GM23338 (cell line): Measurements from ENCODE around the gene CTXND2. TPM values are rescaled to one million over a fixed set of nuclear protein-coding genes. Genes with fewer than 3 reads are reported as not detected.

Experiments
- ATAC-seq: fragments of 200-7000 bp; cut with Tn5 transposase; 3 replicates; pipeline ENCODE4 v1.9.1; 2020
- DNase-seq: peaks from one replicate; pipeline ENCODE4 v3.0.0-alpha.2; 2015; ENCODE audit warnings: low spot score
- H2AFZ ChIP-seq: fragments of 200-600 bp; sonication (generic); 2 replicates; pipeline ENCODE4 v1.8.0; 2016; ENCODE audit warnings: antibody characterized with exemption, mild to moderate bottlenecking, moderate library complexity
- H3F3A ChIP-seq: fragments of 200-600 bp; sonication (generic); replicated peaks from 2 replicates; pipeline ENCODE4 v1.8.0; 2017; ENCODE audit warnings: antibody characterized with exemption, mixed run types, low read depth
- H3K27ac ChIP-seq: fragments of 200-600 bp; sonication (generic); 2 replicates; pipeline ENCODE4 v1.6.1; 2016; ENCODE audit warnings: low read depth
- H3K27me3 ChIP-seq: fragments of 200-600 bp; sonication (generic); 2 replicates; pipeline ENCODE4 v1.8.0; 2016; ENCODE audit warnings: mild to moderate bottlenecking, mixed run types, moderate library complexity; ENCODE audit not compliant: insufficient read depth
- H3K36me3 ChIP-seq: fragments of 200-600 bp; sonication (generic); 2 replicates; pipeline ENCODE4 v1.8.0; 2016; ENCODE audit warnings: mild to moderate bottlenecking; ENCODE audit not compliant: insufficient read depth
- H3K4me1 ChIP-seq: fragments of 200-600 bp; sonication (generic); 2 replicates; pipeline ENCODE4 v1.8.0; 2016; ENCODE audit warnings: mild to moderate bottlenecking, moderate library complexity; ENCODE audit not compliant: insufficient read depth
- H3K4me2 ChIP-seq: fragments of 200-600 bp; sonication (generic); 2 replicates; pipeline ENCODE4 v1.7.1; 2017; ENCODE audit warnings: mixed run types
- H3K4me3 ChIP-seq: fragments of 200-600 bp; sonication (generic); 2 replicates; pipeline ENCODE4 v1.6.1; 2016; ENCODE audit warnings: mixed run types
- H3K79me2 ChIP-seq: fragments of 200-600 bp; sonication (generic); replicated peaks from 2 replicates; pipeline ENCODE4 v1.8.0; 2017; ENCODE audit warnings: mild to moderate bottlenecking; ENCODE audit not compliant: insufficient read depth
- H3K9me2 ChIP-seq: fragments of 200-600 bp; sonication (generic); 2 replicates; pipeline ENCODE4 v1.8.0; 2017; ENCODE audit not compliant: insufficient read depth
- H4K20me1 ChIP-seq: fragments of 200-600 bp; sonication (generic); replicated peaks from 2 replicates; pipeline ENCODE4 v1.8.0; 2017; ENCODE audit warnings: mild to moderate bottlenecking; ENCODE audit not compliant: insufficient read depth
- H3K27ac Mint-ChIP-seq: 2 replicates; pipeline ENCODE4 v1.8.0; 2020; ENCODE audit warnings: inconsistent platforms, mild to moderate bottlenecking, moderate library complexity, mixed read lengths
- H3K27me3 Mint-ChIP-seq: 3 replicates; pipeline ENCODE4 v1.8.0; 2022; ENCODE audit warnings: low read depth, mild to moderate bottlenecking, moderate library complexity, mixed read lengths, inconsistent platforms; ENCODE audit not compliant: insufficient read depth, poor library complexity
- H3K36me3 Mint-ChIP-seq: 3 replicates; pipeline ENCODE4 v1.8.0; 2021; ENCODE audit warnings: low read depth, mild to moderate bottlenecking, inconsistent platforms, moderate library complexity, mixed read lengths
- H3K4me1 Mint-ChIP-seq: 3 replicates; pipeline ENCODE4 v1.8.0; 2020; ENCODE audit warnings: mild to moderate bottlenecking, inconsistent platforms, mixed read lengths
- H3K4me3 Mint-ChIP-seq: 3 replicates; pipeline ENCODE4 v1.8.0; 2021; ENCODE audit warnings: moderate library complexity, mild to moderate bottlenecking, inconsistent platforms, mixed read lengths
- H3K9me3 Mint-ChIP-seq: 3 replicates; pipeline ENCODE4 v1.8.0; 2020; ENCODE audit warnings: moderate library complexity, mild to moderate bottlenecking, inconsistent platforms, mixed read lengths
- CREB1 ChIP-seq: fragments of 250-450 bp; sonication (Bioruptor Pico); IDR thresholded peaks from 2 replicates; pipeline ENCODE4 v1.5.0; 2020; ENCODE audit warnings: low read depth, mild to moderate bottlenecking, moderate library complexity
- ETS1 ChIP-seq: IDR thresholded peaks from 2 replicates; pipeline ENCODE4 v1.6.1; 2016; ENCODE audit warnings: antibody characterized with exemption
- EZH2 ChIP-seq: fragments of 200-600 bp; sonication (generic); IDR thresholded peaks from one replicate; pipeline ENCODE4 v1.8.0; 2017; ENCODE audit warnings: antibody characterized with exemption, mild to moderate bottlenecking, low read depth; ENCODE audit not compliant: unreplicated experiment
- EZH2phosphoT487 ChIP-seq: fragments of 200-600 bp; sonication (generic); IDR thresholded peaks from one replicate; pipeline ENCODE4 v1.8.1; 2018; ENCODE audit warnings: antibody characterized with exemption; ENCODE audit not compliant: unreplicated experiment
- JUNB ChIP-seq: IDR thresholded peaks from one replicate; pipeline ENCODE4 v1.6.1; 2016; ENCODE audit warnings: antibody characterized with exemption; ENCODE audit not compliant: unreplicated experiment
- NANOG ChIP-seq: IDR thresholded peaks from 2 replicates; pipeline ENCODE4 v1.6.1; 2016; ENCODE audit warnings: antibody characterized with exemption, borderline replicate concordance
- POLR2AphosphoS5 ChIP-seq: IDR thresholded peaks from 2 replicates; pipeline ENCODE4 v1.6.1; 2016; ENCODE audit warnings: antibody characterized with exemption, low read depth
- STAT1 ChIP-seq: IDR thresholded peaks from one replicate; pipeline ENCODE4 v1.6.1; 2016; ENCODE audit warnings: antibody characterized with exemption; ENCODE audit not compliant: unreplicated experiment
- ZNF114 ChIP-seq: fragments of 250-450 bp; sonication (Bioruptor Pico); IDR thresholded peaks from 2 replicates; pipeline ENCODE4 v1.5.0; 2020; ENCODE audit warnings: mild to moderate bottlenecking, moderate library complexity
- ZNF331 ChIP-seq: fragments of 250-450 bp; sonication (Bioruptor Pico); IDR thresholded peaks from 2 replicates; pipeline ENCODE4 v1.5.0; 2020; ENCODE audit warnings: low read depth, mild to moderate bottlenecking, moderate library complexity
- polyA plus RNA-seq: library from polyadenylated mRNA; unstranded; fragments of >200 nt; fragmentation: Nextera tagmentation; extraction: Ambion mirVana; gene quantifications from 2 replicates; pipeline ENCODE4 v1.2.1, GENCODE V29; 2016
- total RNA-seq: library from RNA; depleted of rRNA; stranded (reverse); fragments of >200 nt; shearing (Covaris generic); gene quantifications from 2 replicates; pipeline ENCODE4 v1.2.3, GENCODE V29; 2014
- TF ChIP-seq, protein P1 (sequence below): IDR thresholded peaks from one replicate; pipeline ENCODE4 v1.6.1; 2018; ENCODE audit warnings: antibody characterized with exemption; ENCODE audit not compliant: unreplicated experiment
- TF ChIP-seq, protein P2 (sequence below), 2 experiments: fragments of 200-600 bp in 1 of 2; sonication (generic) in 1 of 2; conservative IDR thresholded peaks; 2 replicates each; pipeline versions ENCODE4 v1.5.1 to v1.6.1; 2016 to 2017; ENCODE audit warnings: antibody characterized with exemption in 2 of 2, low read depth in 2 of 2, mild to moderate bottlenecking in 2 of 2, moderate library complexity in 1 of 2
- TF ChIP-seq, protein P3 (sequence below): fragments of 250-450 bp; sonication (Bioruptor Pico); IDR thresholded peaks from 2 replicates; pipeline ENCODE4 v1.5.0; 2020; ENCODE audit warnings: mild to moderate bottlenecking, moderate library complexity

Gene CTXND2
- total and polyA plus RNA-seq, 2 experiments from 2014 or later = not detected

- no peaks in the 10 kb centered on the region for H3K27me3 Mint-ChIP-seq
- no peaks in the 10 kb centered on the region for H3K4me1 Mint-ChIP-seq
- Histone ChIP-seq H3K9me2 (no peaks in the 10 kb centered on the region), H4K20me1 (no peaks in the 10 kb centered on the region; the same call in 1 of the 2 replicates), H2AFZ (no peak overlapping the region), H3K4me1 (no peaks in the 10 kb centered on the region), H3K79me2 (no peaks in the 10 kb centered on the region), H3K4me3 (no peak overlapping the region), H3K27ac (no peak overlapping the region), H3F3A (no peaks in the 10 kb centered on the region), H3K27me3 (no peaks in the 10 kb centered on the region), H3K4me2 (no peak overlapping the region), H3K36me3 (peaks cover 60% of the 10 kb centered on the region)
- TF ChIP-seq ZNF331 (no peak), EZH2 (no peak), NANOG (no peak), CREB1 (no peak), EZH2phosphoT487 (no peak), ETS1 (no peak), JUNB (no peak), STAT1 (no peak), ZNF114 (CRISPR knock-in tag) (no peak), POLR2AphosphoS5 (no peak)
- TF ChIP-seq, protein P1, sequence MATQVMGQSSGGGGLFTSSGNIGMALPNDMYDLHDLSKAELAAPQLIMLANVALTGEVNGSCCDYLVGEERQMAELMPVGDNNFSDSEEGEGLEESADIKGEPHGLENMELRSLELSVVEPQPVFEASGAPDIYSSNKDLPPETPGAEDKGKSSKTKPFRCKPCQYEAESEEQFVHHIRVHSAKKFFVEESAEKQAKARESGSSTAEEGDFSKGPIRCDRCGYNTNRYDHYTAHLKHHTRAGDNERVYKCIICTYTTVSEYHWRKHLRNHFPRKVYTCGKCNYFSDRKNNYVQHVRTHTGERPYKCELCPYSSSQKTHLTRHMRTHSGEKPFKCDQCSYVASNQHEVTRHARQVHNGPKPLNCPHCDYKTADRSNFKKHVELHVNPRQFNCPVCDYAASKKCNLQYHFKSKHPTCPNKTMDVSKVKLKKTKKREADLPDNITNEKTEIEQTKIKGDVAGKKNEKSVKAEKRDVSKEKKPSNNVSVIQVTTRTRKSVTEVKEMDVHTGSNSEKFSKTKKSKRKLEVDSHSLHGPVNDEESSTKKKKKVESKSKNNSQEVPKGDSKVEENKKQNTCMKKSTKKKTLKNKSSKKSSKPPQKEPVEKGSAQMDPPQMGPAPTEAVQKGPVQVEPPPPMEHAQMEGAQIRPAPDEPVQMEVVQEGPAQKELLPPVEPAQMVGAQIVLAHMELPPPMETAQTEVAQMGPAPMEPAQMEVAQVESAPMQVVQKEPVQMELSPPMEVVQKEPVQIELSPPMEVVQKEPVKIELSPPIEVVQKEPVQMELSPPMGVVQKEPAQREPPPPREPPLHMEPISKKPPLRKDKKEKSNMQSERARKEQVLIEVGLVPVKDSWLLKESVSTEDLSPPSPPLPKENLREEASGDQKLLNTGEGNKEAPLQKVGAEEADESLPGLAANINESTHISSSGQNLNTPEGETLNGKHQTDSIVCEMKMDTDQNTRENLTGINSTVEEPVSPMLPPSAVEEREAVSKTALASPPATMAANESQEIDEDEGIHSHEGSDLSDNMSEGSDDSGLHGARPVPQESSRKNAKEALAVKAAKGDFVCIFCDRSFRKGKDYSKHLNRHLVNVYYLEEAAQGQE = no peak
- TF ChIP-seq, protein P2, sequence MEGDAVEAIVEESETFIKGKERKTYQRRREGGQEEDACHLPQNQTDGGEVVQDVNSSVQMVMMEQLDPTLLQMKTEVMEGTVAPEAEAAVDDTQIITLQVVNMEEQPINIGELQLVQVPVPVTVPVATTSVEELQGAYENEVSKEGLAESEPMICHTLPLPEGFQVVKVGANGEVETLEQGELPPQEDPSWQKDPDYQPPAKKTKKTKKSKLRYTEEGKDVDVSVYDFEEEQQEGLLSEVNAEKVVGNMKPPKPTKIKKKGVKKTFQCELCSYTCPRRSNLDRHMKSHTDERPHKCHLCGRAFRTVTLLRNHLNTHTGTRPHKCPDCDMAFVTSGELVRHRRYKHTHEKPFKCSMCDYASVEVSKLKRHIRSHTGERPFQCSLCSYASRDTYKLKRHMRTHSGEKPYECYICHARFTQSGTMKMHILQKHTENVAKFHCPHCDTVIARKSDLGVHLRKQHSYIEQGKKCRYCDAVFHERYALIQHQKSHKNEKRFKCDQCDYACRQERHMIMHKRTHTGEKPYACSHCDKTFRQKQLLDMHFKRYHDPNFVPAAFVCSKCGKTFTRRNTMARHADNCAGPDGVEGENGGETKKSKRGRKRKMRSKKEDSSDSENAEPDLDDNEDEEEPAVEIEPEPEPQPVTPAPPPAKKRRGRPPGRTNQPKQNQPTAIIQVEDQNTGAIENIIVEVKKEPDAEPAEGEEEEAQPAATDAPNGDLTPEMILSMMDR (conservative IDR thresholded peaks at IDR 0.05; ENCODE audit: low read depth in 2 of 2) = no peak
- TF ChIP-seq, protein P3, sequence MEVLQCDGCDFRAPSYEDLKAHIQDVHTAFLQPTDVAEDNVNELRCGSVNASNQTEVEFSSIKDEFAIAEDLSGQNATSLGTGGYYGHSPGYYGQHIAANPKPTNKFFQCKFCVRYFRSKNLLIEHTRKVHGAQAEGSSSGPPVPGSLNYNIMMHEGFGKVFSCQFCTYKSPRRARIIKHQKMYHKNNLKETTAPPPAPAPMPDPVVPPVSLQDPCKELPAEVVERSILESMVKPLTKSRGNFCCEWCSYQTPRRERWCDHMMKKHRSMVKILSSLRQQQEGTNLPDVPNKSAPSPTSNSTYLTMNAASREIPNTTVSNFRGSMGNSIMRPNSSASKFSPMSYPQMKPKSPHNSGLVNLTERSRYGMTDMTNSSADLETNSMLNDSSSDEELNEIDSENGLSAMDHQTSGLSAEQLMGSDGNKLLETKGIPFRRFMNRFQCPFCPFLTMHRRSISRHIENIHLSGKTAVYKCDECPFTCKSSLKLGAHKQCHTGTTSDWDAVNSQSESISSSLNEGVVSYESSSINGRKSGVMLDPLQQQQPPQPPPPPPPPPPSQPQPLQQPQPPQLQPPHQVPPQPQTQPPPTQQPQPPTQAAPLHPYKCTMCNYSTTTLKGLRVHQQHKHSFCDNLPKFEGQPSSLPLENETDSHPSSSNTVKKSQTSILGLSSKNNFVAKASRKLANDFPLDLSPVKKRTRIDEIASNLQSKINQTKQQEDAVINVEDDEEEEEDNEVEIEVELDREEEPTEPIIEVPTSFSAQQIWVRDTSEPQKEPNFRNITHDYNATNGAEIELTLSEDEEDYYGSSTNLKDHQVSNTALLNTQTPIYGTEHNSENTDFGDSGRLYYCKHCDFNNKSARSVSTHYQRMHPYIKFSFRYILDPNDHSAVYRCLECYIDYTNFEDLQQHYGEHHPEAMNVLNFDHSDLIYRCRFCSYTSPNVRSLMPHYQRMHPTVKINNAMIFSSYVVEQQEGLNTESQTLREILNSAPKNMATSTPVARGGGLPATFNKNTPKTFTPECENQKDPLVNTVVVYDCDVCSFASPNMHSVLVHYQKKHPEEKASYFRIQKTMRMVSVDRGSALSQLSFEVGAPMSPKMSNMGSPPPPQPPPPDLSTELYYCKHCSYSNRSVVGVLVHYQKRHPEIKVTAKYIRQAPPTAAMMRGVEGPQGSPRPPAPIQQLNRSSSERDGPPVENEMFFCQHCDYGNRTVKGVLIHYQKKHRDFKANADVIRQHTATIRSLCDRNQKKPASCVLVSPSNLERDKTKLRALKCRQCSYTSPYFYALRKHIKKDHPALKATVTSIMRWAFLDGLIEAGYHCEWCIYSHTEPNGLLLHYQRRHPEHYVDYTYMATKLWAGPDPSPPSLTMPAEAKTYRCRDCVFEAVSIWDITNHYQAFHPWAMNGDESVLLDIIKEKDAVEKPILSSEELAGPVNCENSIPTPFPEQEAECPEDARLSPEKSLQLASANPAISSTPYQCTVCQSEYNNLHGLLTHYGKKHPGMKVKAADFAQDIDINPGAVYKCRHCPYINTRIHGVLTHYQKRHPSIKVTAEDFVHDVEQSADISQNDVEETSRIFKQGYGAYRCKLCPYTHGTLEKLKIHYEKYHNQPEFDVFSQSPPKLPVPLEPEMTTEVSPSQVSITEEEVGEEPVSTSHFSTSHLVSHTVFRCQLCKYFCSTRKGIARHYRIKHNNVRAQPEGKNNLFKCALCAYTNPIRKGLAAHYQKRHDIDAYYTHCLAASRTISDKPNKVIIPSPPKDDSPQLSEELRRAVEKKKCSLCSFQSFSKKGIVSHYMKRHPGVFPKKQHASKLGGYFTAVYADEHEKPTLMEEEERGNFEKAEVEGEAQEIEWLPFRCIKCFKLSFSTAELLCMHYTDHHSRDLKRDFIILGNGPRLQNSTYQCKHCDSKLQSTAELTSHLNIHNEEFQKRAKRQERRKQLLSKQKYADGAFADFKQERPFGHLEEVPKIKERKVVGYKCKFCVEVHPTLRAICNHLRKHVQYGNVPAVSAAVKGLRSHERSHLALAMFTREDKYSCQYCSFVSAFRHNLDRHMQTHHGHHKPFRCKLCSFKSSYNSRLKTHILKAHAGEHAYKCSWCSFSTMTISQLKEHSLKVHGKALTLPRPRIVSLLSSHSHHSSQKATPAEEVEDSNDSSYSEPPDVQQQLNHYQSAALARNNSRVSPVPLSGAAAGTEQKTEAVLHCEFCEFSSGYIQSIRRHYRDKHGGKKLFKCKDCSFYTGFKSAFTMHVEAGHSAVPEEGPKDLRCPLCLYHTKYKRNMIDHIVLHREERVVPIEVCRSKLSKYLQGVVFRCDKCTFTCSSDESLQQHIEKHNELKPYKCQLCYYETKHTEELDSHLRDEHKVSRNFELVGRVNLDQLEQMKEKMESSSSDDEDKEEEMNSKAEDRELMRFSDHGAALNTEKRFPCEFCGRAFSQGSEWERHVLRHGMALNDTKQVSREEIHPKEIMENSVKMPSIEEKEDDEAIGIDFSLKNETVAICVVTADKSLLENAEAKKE = no peak
- ATAC-seq = no peak
- peaks cover 82% of the 10 kb centered on the region for H3K36me3 Mint-ChIP-seq
- DNase-seq = no peak
- no peak overlapping the region for H3K27ac Mint-ChIP-seq
- H3K9me3 Mint-ChIP-seq = no peaks in the 10 kb centered on the region
- no peak overlapping the region for H3K4me3 Mint-ChIP-seq
Measured at GRCh38 chr1:150955280-150955679, 68.3 kb downstream of the CTXND2 start.
